ENCODE data around the gene NPM1. TPM values are rescaled to one million over a fixed set of nuclear protein-coding genes. Genes with fewer than 3 reads are reported as not detected.
"Not testable (repeated sequence)": the region's sequence is repeated elsewhere in the genome, so short reads cannot be mapped to it uniquely, and the experiment has no call there.

The NPM1 gene
- polyA plus RNA-seq, 4 donors, result 1,626 to 1,927 (median 1,734) TPM

GRCh38 chr5:171410181-171410580 lies 22.5 kb downstream of the NPM1 start:
- DNase-seq (ENCODE audit: low read depth in 4 of 4, low spot score in 2 of 4), result no peak

- no peak for DNase-seq (ENCODE audit: low read depth in 4 of 4, low spot score in 2 of 4)
Observed at GRCh38 chr5:171412186-171412585, 24.5 kb downstream of the NPM1 start.

- DNase-seq (ENCODE audit: low read depth in 4 of 4, low spot score in 2 of 4), result no peak
Observed at GRCh38 chr5:171413153-171413910, 25.7 kb downstream of the NPM1 start.

- DNase-seq (ENCODE audit: low read depth in 4 of 4, low spot score in 2 of 4), result not testable (repeated sequence)
Observed at GRCh38 chr5:171413993-171414392, 26.3 kb downstream of the NPM1 start.

- no peak for DNase-seq (ENCODE audit: low read depth in 4 of 4, low spot score in 2 of 4)
Observed at GRCh38 chr5:171415115-171415730, 27.6 kb downstream of the NPM1 start.

- no peak for DNase-seq (ENCODE audit: low read depth in 4 of 4, low spot score in 2 of 4)
Observed at GRCh38 chr5:171416160-171417049, 28.8 kb downstream of the NPM1 start.

GRCh38 chr5:171418316-171418981 lies 30.8 kb downstream of the NPM1 start:
- peak; percentile 67 to 82 (median 72) for DNase-seq (ENCODE audit: low read depth in 4 of 4, low spot score in 2 of 4)

GRCh38 chr5:171418982-171419687 lies 31.5 kb downstream of the NPM1 start, which contains the start of gene FGF18:
Gene FGF18 (plus strand): TSS chr5:171419647. CDS start chr5:171420200, 553 bp downstream.
- peak in 1 of 4 donors; percentile 34 for DNase-seq (ENCODE audit: low read depth in 4 of 4, low spot score in 2 of 4)

GRCh38 chr5:171419688-171420430 lies 32.2 kb downstream of the NPM1 start:
- DNase-seq (ENCODE audit: low read depth in 4 of 4, low spot score in 2 of 4), result no peak

- DNase-seq (ENCODE audit: low read depth in 4 of 4, low spot score in 2 of 4), result peak in 1 of 4 donors; percentile 34
Observed at GRCh38 chr5:171420431-171421241, 33.0 kb downstream of the NPM1 start.

- DNase-seq (ENCODE audit: low read depth in 4 of 4, low spot score in 2 of 4), result no peak
Observed at GRCh38 chr5:171421331-171422262, 33.9 kb downstream of the NPM1 start.

GRCh38 chr5:171422495-171422894 lies 34.8 kb downstream of the NPM1 start:
- DNase-seq (ENCODE audit: low read depth in 4 of 4, low spot score in 2 of 4), result no peak

GRCh38 chr5:171422902-171423663 lies 35.4 kb downstream of the NPM1 start:
- peak in 1 of 4 donors; percentile 21 for DNase-seq (ENCODE audit: low read depth in 4 of 4, low spot score in 2 of 4)

- DNase-seq (ENCODE audit: low read depth in 4 of 4, low spot score in 2 of 4), result no peak
Observed at GRCh38 chr5:171424726-171425125, 37.1 kb downstream of the NPM1 start.

GRCh38 chr5:171425596-171426244 lies 38.1 kb downstream of the NPM1 start:
- DNase-seq (ENCODE audit: low read depth in 4 of 4, low spot score in 2 of 4), result no peak

GRCh38 chr5:171426266-171426665 lies 38.6 kb downstream of the NPM1 start:
- no peak for DNase-seq (ENCODE audit: low read depth in 4 of 4, low spot score in 2 of 4)

All from left renal cortex interstitium (tissue), 4 donors.